Measurements from ENCODE around the gene CTCF.

DNA sequence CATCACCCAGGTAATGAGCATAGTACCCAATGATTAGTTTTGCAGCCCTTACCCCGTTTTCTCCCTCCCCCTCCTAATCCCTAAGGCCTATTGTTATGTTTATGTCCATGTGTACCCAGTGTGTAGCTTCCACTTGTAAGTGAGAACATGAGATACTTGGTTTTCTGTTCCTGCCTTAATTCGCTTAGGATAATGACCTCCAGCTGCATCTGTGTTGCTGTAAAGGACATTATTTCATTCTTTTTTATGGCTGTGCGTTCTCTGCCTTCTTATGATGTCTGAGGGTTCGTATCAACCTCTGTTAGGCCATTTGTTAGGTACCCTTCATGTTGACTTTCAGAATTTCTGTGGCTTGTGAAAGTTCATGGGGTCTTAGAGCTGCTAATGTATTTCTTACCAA is 31.0 kb downstream of the CTCF start:
- TF ChIP-seq HDAC2 (IDR thresholded peaks at IDR 0.05) (no peak), POLR2AphosphoS5 (IDR thresholded peaks at IDR 0.05; ENCODE audit: low read length) (no peak), BACH1 (IDR thresholded peaks at IDR 0.05; ENCODE audit: borderline replicate concordance) (no peak), POLR2A (IDR thresholded peaks at IDR 0.05; ENCODE audit: low read depth, low read length) (no peak)
- TF ChIP-seq, protein P1, sequence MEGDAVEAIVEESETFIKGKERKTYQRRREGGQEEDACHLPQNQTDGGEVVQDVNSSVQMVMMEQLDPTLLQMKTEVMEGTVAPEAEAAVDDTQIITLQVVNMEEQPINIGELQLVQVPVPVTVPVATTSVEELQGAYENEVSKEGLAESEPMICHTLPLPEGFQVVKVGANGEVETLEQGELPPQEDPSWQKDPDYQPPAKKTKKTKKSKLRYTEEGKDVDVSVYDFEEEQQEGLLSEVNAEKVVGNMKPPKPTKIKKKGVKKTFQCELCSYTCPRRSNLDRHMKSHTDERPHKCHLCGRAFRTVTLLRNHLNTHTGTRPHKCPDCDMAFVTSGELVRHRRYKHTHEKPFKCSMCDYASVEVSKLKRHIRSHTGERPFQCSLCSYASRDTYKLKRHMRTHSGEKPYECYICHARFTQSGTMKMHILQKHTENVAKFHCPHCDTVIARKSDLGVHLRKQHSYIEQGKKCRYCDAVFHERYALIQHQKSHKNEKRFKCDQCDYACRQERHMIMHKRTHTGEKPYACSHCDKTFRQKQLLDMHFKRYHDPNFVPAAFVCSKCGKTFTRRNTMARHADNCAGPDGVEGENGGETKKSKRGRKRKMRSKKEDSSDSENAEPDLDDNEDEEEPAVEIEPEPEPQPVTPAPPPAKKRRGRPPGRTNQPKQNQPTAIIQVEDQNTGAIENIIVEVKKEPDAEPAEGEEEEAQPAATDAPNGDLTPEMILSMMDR (IDR thresholded peaks at IDR 0.05 in 2 of 3, conservative IDR thresholded peaks at IDR 0.05 in 1 of 3; ENCODE audit: control insufficient read depth in 2 of 3, extremely low read depth in 1 of 3, insufficient read depth in 1 of 3, low read depth in 3 of 3, low read length in 3 of 3), result no peak
- TF ChIP-seq, protein P2, sequence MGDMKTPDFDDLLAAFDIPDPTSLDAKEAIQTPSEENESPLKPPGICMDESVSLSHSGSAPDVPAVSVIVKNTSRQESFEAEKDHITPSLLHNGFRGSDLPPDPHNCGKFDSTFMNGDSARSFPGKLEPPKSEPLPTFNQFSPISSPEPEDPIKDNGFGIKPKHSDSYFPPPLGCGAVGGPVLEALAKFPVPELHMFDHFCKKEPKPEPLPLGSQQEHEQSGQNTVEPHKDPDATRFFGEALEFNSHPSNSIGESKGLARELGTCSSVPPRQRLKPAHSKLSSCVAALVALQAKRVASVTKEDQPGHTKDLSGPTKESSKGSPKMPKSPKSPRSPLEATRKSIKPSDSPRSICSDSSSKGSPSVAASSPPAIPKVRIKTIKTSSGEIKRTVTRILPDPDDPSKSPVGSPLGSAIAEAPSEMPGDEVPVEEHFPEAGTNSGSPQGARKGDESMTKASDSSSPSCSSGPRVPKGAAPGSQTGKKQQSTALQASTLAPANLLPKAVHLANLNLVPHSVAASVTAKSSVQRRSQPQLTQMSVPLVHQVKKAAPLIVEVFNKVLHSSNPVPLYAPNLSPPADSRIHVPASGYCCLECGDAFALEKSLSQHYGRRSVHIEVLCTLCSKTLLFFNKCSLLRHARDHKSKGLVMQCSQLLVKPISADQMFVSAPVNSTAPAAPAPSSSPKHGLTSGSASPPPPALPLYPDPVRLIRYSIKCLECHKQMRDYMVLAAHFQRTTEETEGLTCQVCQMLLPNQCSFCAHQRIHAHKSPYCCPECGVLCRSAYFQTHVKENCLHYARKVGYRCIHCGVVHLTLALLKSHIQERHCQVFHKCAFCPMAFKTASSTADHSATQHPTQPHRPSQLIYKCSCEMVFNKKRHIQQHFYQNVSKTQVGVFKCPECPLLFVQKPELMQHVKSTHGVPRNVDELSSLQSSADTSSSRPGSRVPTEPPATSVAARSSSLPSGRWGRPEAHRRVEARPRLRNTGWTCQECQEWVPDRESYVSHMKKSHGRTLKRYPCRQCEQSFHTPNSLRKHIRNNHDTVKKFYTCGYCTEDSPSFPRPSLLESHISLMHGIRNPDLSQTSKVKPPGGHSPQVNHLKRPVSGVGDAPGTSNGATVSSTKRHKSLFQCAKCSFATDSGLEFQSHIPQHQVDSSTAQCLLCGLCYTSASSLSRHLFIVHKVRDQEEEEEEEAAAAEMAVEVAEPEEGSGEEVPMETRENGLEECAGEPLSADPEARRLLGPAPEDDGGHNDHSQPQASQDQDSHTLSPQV (IDR thresholded peaks at IDR 0.05), result no peak
- TF ChIP-seq, protein P3, sequence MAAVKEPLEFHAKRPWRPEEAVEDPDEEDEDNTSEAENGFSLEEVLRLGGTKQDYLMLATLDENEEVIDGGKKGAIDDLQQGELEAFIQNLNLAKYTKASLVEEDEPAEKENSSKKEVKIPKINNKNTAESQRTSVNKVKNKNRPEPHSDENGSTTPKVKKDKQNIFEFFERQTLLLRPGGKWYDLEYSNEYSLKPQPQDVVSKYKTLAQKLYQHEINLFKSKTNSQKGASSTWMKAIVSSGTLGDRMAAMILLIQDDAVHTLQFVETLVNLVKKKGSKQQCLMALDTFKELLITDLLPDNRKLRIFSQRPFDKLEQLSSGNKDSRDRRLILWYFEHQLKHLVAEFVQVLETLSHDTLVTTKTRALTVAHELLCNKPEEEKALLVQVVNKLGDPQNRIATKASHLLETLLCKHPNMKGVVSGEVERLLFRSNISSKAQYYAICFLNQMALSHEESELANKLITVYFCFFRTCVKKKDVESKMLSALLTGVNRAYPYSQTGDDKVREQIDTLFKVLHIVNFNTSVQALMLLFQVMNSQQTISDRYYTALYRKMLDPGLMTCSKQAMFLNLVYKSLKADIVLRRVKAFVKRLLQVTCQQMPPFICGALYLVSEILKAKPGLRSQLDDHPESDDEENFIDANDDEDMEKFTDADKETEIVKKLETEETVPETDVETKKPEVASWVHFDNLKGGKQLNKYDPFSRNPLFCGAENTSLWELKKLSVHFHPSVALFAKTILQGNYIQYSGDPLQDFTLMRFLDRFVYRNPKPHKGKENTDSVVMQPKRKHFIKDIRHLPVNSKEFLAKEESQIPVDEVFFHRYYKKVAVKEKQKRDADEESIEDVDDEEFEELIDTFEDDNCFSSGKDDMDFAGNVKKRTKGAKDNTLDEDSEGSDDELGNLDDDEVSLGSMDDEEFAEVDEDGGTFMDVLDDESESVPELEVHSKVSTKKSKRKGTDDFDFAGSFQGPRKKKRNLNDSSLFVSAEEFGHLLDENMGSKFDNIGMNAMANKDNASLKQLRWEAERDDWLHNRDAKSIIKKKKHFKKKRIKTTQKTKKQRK (IDR thresholded peaks at IDR 0.05; ENCODE audit: low read depth, low read length), result no peak
